Stimulated activated CD4-positive, alpha-beta T cell treated with anti-CD3 and anti-CD28 coated beads, Interleukin-15, amount 100 ng/mL, for 48 hours (primary cell): ENCODE measurements around the gene MITF.
"Not testable (repeated sequence)": the region's sequence is repeated elsewhere in the genome, so short reads cannot be mapped to it uniquely, and the experiment has no call there.

ENCODE experiments used
- DNase-seq, 2 donors: peaks; one replicate each; pipeline ENCODE4 v3.0.0-alpha.2; 2020; ENCODE audit warnings: low read depth in 2 of 2

The MITF gene

DNA sequence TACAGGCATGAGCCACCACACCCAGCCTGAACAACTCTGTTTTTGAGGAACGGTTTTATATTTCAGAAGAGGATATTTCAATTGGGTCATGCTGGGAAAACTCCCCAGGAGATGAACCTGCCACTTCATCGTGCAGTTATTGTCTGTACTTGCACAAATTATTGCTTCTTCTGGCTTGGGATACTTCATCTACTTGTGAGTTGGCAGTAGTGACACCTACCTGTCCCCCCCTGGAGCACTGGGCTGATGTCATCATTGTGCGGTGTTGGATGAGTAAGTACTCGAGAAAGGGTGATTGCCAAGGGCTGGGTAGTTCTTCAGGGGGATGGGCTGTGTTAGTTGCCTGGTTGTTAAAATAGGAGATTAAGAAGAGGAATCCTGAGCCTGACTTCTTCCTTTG lies 175.1 kb downstream of the MITF start:
- no peak for DNase-seq

DNA sequence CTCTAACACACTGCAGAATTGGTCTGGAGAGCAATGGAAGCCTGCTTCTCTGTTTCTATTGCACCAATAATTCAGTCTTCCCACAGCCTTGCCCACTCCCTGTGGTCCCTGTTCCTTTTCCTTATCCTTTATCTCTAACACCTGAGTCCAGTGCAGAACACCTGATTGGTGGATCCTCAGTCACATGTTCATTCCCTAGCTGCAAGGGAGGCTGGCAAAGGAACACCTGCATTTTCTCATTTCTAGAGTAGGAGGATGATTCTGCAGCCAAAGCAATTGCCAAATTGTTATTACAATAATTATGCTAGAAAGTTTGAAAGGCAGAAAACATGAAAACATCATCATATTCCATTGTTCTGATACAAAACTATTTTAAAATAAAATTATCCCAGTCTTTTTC lies 176.5 kb downstream of the MITF start:
- no peak for DNase-seq

DNA sequence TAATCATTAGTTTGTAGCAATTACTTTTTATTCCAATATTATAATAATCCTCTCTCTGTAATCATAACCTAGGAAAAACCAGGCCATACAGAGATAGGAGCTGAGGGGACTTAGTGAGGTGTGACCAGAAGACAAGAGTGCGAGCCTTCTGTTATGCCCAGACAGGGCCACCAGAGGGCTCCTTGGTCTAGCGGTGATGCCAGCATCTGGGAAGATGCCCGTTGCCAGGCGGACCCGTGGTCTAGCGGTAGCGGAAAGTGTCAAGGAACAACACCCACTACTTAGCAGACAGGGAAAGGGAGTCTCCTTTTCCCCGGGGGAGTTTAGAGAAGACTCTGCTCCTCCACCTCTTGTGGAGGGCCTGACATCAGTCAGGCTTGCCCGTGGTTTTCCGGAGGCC lies 180.7 kb downstream of the MITF start:
- not testable (repeated sequence) for DNase-seq

DNA sequence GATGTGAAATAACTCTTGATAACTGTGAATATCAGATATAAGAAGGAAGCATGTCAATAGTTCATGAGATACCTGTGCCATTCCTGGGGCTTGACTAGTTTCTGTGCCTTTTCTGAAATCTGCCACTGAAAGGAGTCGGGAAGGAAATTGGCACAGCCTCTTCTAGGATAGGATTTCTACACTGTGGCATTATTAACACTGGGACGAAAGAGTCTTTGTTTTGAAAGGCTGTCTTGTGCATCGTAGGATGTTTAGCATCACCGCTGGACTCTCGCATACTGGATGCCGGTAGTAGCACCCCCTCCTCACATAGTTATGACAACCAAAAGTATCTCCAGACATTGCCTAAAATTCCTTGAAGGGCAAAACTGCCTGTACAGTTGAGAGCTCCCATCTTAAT lies 182.4 kb downstream of the MITF start:
- no peak for DNase-seq

DNA sequence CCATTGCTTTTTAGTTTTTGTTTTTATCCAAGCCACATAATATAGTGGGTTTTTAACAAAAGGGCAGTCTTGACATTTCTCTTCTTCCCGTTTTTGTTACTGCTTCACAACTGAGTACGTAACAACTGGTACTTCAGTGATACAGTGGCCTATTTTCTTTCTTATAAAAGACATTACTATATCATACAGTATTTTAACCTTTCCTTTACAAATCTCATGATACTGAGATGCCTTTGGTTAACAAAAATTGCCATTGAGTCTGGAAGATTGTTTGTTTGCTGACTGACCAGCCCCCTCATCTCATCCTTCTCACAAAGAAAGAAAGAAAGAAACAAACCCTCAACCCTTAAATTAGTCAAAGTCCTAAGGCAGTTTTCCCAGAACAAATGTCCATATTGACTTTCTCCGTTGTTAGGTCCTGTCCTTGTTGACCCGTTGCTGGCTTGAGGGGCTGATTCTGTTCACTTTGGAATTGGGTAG lies 183.3 kb downstream of the MITF start:
- DNase-seq: no peak

GRCh38 chr3:69925506-69925905 lies 186.2 kb downstream of the MITF start:
- DNase-seq: no peak

DNA sequence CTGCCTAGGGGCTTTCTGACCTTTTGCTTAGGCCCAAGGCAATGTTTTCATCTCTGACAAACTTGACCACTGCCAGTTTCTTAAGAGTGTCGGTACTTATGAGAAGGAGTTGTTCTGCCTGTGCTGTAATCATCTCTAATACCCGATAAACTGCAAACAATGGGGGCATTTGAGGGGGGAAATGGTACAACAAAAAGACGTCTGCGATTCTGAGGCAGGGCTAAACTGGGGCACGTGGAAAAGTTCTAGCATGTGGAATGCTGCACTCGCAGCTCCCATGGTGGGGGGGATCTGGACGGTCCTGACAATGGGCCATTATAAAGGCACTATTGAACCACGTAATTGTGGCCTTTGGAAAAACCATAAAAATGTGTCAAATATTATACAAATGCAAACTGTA lies 187.1 kb downstream of the MITF start:
- no peak for DNase-seq

GRCh38 chr3:69927571-69927970 lies 188.3 kb downstream of the MITF start:
- DNase-seq: no peak

DNA sequence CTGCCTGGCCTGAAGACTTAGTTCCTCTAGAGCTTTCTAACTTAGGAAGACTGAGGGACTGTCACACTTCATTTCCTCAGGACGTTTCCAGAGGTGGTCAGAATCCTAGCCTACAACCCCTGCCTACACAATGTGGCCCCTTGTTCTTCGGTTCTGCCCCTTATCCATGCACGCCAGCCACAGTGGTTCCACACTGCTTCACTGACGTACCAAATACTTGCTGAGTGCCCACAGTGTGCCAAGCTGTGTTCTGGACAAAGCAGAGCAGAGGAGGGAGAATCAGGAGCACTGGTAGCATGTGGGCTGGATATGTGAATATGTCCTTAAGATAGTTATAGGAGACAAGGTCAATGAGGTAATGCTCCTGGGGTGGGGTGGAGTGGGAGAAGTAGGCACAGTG lies 189.8 kb downstream of the MITF start:
- no peak for DNase-seq

DNA sequence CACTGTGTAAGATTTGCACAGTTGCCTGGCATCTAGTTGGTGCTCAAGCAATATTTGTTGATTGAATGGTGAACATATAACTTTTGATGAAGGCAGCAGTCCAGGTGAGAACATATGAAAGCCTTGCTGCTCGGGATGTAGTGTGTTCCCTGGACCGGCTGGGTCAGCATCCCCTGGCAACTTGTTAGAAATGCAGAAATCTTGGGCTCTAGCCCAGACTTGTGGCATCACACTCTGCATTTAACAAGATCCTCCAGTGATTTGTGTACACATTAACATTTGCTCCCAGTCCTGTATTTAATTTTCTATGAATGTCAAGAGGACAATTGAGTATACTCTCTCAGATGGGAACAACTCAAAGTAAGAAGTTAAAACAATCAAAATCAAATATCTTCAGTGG lies 191.3 kb downstream of the MITF start:
- no peak for DNase-seq

- DNase-seq: no peak
Measured at GRCh38 chr3:69932087-69932486, 192.8 kb downstream of the MITF start.

GRCh38 chr3:69932501-69932900 lies 193.2 kb downstream of the MITF start:
- no peak for DNase-seq

GRCh38 chr3:69934398-69934797 lies 195.1 kb downstream of the MITF start:
- DNase-seq: no peak

GRCh38 chr3:69936266-69936665 lies 197.0 kb downstream of the MITF start:
- DNase-seq: no peak

GRCh38 chr3:69938061-69938460 lies 198.8 kb downstream of the MITF start:
- DNase-seq: no peak

DNA sequence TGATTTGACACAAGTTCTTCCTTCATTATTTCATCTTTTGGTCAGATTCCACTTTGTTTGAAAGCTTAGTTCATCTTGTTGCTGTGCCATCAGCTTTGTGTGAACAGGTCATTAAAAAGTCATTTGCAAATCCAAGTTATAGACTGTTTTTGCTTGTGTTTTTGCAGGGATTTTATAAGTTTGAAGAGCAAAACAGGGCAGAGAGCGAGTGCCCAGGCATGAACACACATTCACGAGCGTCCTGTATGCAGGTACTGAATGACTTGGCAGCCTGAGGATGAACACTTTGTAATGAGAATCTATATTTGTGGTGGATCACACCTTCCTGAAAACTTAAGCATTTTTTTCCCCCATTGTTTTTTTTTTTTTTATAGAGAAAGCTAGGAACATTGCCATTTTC lies 199.7 kb downstream of the MITF start:
- no peak for DNase-seq

DNA sequence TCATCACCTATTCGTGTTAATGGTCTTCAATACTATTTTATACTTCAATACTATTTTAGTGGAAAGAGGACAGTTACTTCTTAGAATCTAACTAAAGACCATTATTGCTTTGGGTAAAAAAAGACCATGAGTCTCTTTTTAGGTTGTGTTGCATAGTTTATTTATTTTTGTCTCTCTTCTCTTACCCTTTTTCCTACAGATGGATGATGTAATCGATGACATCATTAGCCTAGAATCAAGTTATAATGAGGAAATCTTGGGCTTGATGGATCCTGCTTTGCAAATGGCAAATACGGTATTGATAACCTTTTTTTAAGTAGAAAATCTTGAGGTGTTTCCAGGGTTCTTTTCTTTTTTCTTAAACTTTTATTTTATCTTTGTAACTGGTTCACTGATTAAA lies 201.8 kb downstream of the MITF start:
- DNase-seq: no peak

DNA sequence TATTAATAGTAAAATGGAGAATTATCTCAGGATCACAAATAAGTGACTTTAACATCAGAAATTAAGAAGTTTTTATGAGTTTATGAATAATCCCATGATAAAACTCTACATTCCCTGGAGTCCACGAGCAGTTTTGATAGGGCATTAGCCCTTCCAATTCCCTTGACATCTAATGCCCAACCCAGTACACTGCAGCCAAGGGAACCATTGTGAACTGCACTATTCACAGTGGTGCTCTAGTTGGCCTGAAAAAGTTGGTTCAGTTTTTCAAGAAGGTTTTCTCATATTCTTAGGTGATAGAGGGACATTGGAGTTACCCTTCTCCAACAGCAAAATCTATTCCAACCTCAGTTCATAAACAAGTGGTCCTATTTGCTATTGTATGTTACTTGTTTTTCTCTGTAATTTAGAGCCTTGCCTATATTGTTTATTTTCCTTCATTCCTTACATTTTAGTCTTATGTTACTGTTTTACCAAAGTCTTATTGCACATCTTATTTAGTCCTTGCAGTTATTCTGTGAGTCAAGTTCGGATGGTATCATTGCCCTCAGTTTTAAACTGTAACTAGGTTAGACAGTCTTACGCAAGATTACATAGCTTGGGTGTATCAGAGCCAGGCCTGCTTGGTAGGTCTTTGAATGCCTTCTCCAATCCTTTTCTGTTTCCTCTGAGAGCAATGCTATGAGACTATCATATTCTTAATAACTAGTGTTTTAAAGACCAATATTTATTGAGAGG lies 202.3 kb downstream of the MITF start:
- no peak for DNase-seq

DNA sequence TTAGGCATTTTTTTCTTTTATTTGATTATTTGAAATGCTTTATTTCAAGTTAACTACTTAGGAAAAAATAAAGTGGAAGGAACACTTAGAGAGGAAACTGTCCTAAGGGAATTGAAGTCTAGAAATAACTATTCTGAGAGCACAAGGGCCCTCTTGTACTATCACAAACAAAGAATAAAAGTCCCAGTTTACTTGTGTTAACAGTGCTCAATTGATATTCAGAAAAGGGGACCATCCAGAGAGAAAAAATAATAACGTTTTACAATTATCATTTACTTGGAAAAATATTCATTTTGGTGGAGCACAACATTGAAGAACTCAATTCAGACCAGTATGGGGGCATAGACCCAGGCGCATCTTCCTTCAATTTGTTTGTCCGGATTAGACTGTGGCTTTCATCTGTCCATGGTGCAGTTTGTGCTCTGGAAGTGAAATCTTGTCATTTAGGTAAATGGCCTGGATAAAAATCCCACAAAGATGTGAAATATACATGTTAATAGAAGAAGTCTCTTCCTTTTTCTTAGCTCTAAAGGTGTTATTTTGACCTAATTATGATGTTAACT lies 205.7 kb downstream of the MITF start:
- no peak for DNase-seq

DNA sequence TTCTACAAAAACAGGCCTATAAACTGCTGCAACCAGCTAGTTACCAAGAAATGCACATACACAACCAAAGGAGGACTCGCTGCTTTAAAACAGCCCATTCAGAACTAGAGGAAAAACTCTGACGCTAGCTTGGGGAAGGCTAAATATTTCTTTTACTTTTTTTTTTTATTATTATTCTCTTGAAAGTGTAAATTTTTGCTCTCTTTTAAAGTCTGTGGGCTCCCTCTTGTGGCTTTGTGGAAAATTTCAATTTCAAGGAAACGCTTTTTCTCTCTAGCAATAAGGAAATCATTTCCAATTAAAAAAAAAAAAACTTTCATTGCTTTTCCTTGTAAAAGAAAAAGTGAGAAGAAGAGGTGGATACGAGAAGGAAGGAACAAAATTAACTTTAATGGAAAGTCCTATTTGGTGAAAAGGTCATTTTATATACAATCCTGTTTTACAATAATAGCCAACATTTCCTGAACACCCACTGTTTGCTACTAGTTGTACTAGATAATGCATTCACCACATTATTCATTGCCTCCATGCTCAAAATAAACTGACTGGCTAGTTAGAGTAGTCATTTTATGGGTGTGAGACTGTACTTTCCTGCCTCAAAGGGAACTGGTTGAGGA lies 209.1 kb downstream of the MITF start:
- no peak for DNase-seq

GRCh38 chr3:69951616-69952015 lies 212.4 kb downstream of the MITF start:
- DNase-seq: no peak

GRCh38 chr3:69959581-69959980 lies 220.3 kb downstream of the MITF start:
- no peak for DNase-seq

- DNase-seq: no peak
Measured at GRCh38 chr3:69961706-69962439, 222.6 kb downstream of the MITF start.
